ENCODE results near the gene KREMEN1.
"Not testable (repeated sequence)": the region's sequence is repeated elsewhere in the genome, so short reads cannot be mapped to it uniquely, and the experiment has no call there.

Gene KREMEN1

DNA sequence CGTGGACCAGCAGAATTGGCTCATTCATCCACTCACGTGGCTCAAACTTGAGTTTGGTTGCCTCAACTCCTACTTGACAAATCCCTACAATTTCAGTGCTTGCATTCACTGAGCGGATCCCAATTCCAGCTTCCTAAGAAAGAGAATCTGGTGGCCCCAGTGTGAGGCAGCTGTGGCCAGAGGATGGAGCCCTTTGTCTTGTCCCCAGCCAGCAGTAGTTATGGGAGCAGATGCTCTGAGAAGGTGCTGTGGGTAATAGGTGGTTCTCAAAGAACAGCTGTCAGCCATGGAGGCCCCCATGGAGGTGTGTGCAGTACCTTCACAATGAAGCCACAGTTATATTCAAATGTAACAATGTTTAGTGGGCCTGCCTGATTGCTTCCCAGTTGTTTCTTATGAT is 39.3 kb downstream of the KREMEN1 start:
- H3K27ac ChIP-seq = no peak overlapping the region
- TF ChIP-seq, protein P1, sequence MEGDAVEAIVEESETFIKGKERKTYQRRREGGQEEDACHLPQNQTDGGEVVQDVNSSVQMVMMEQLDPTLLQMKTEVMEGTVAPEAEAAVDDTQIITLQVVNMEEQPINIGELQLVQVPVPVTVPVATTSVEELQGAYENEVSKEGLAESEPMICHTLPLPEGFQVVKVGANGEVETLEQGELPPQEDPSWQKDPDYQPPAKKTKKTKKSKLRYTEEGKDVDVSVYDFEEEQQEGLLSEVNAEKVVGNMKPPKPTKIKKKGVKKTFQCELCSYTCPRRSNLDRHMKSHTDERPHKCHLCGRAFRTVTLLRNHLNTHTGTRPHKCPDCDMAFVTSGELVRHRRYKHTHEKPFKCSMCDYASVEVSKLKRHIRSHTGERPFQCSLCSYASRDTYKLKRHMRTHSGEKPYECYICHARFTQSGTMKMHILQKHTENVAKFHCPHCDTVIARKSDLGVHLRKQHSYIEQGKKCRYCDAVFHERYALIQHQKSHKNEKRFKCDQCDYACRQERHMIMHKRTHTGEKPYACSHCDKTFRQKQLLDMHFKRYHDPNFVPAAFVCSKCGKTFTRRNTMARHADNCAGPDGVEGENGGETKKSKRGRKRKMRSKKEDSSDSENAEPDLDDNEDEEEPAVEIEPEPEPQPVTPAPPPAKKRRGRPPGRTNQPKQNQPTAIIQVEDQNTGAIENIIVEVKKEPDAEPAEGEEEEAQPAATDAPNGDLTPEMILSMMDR (conservative IDR thresholded peaks at IDR 0.05) = no peak

DNA sequence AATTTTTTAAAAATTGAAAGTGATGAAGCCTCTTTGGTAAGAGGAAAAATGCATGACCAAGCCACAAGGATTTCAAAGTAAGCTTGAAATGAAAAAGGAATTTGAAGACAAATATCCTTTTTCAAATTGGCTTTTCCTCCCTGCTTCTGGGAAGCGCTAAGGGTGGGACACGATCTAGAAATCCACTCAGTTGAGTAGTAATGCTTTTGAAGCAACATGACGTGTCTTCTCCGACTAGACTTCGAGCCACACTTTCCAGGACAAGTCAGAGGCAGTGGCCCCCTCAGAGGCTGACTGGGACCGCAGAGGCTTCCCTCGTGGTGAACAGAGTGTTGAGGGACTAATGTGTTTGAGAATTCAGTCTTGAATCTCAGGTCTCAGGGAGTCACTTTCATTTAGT is 39.8 kb downstream of the KREMEN1 start:
- TF ChIP-seq, protein P1 (conservative IDR thresholded peaks at IDR 0.05) = no peak
- no peak overlapping the region for H3K27ac ChIP-seq

DNA sequence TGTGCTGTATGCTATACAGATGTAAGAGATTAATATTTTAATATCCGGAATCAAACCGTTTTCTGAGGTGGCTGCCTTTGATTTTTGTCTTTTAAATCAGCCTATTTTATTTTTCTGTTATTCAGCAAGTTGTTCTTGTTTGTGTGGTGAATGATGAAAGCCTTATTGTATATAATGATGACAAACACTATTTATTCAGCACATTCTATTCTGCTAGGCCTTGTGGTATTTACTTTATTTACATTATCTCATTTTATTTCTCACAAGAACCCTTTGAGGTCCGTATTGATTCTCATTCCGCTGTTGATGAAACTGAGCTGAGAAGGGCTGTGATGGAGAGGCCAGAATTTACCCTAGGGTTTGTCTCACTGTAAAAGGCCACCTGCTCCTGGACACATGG is 40.5 kb downstream of the KREMEN1 start:
- no peak overlapping the region for H3K27ac ChIP-seq

DNA sequence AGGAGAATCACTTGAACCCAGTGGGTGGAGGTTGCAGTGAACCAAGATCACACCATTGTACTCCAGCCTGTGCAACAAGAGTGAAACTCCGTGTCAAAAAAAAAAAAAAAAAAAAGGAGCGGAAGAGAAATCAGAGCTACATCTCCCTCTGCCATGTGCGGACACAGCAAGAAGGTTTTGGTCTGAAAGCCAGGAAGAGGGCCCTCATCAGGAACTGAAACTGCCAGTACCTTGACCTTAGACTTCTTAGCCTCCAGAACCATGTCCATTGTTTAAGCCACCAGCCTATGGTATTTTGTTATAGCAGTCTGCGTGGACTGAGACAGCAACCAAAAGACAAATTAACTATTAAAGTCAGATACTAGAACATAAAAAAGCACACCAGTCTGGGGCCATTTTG is 41.6 kb downstream of the KREMEN1 start:
- H3K27ac ChIP-seq = no peak overlapping the region
- TF ChIP-seq, protein P1 (conservative IDR thresholded peaks at IDR 0.05) = no peak

More for the DNA sequence above, 40.5 kb downstream of the KREMEN1 start:
- TF ChIP-seq, protein P1 (conservative IDR thresholded peaks at IDR 0.05) = no peak

DNA sequence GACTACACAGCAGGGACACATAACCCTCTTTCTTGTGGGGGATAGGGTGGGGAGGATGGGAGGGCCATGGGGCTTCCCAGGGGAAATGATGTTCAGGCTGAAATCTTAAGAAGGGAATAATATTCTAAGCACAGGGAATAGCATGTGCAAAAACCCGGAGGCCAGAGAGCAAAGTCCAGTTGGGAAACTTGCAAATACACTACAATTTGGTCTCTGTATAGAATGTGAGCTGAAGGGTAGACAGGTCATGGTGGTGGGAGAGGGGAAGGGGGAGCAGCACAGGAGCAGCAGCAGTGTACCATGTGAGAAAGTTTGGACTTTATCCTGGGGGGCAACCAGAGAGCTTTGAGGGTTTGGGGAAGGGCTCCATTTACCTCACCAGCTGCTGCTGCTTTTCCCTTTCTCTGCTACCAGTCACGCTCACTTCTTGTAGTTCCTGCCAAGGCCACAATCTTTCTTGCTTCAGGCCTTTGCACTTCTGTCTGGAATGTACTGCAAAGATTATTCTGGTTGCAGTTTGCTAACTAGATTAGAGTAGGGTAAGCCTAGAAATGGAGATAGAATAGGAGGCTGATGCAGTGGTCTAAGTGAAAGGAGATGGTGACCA is 43.0 kb downstream of the KREMEN1 start:
- no peak overlapping the region for H3K27ac ChIP-seq
- TF ChIP-seq, protein P1 (conservative IDR thresholded peaks at IDR 0.05) = no peak

DNA sequence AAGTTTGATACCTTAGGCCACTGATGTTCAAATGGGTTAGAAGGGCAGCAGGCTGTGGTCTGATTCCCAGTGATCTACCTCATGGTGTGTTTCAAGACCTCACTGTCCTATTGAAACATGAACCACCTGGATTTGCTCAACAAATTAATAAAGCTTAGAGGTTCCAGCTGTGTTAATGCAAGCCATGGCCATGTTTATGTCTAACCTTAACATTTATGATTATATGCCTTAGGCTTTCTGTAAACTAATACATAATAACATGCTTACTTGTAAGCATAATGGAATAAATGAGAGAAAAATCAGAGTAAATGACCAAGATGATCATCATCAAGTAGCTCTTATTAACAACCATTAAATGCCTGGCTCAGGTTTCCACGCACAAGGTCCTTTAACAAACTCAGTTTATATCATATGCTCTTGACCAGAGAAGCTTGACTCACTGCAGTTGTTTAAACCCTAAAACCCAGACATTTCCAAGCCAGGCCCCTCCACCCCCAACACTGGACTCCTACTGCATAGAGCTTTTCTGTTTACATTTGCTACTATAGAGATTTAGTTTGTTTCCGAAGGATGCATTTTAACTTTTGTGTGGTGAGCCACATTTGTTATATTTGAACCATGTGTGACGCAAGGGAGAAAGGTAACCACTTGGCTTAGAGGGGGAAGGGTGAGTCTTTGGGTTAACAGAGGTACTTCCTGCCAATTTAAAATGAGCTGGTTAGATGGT is 43.7 kb downstream of the KREMEN1 start:
- TF ChIP-seq, protein P1 (conservative IDR thresholded peaks at IDR 0.05) = no peak
- H3K27ac ChIP-seq = no peak overlapping the region

DNA sequence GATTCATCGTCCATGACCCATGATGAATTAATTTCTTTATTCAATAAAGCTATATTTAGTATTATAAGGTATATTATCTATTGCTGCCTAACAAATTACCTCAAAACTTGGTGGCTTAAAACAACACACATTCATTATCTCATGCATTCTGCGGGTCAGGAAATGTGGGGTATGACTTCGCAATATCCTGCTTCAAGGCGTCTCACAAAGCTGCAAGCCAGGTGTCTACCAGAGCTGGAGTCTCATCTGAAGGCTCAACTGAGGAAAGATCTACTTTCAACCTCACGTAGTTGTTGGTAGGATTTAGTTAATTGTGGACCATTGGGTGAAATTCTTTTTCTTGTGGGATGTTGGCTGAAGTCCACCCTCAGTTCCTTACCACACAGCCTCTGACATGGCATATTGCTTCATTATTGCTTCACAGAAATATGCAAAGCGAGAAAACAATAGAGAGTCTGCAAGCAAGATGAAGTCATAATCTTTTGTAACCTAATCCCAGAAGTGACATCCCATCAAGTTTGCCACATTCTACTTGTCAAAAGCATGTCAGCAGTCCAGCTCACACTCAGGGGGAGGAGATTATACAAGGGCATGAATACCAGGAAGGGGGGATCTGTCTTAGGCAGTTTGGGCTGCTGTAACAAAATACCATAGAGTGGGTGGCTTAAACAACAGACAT is 45.1 kb downstream of the KREMEN1 start:
- TF ChIP-seq, protein P1 (conservative IDR thresholded peaks at IDR 0.05) = no peak
- no peak overlapping the region for H3K27ac ChIP-seq

DNA sequence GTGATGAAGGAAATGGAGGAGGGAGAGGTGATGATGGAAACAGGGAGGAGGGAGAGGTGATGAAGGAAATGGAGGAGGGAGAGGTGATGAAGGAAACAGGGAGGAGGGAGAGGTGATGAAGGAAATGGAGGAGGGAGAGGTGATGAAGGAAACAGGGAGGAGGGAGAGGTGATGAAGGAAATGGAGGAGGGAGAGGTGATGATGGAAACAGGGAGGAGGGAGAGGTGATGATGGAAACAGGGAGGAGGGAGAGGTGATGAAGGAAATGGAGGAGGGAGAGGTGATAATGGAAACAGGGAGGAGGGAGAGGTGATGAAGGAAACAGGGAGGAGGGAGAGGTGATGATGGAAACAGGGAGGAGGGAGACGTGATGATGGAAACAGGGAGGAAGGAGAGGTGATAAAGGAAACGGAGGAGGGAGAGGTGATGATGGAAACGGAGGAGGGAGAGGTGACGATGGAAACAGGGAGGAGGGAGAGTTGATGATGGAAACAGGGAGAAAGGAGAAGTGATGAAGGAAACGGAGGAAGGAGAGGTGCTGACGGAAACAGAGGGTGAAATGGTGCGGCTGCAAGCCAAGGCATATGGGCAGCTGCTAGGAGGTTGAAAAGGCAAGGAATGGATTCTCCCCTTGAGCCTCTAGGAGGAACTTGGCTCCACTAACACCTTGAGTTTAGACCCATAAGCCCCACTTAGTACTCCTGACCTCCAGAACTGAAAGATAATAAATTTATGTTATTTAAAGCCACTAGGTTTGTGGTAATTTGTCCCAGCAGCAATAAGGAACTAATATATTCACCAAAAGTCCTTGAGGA is 47.5 kb downstream of the KREMEN1 start:
- H3K27ac ChIP-seq = not testable (repeated sequence)

Data from VCaP (cell line).